Heart right ventricle (tissue), 16 donors: ENCODE results near the gene CC2D2A. TPM values are rescaled to one million over a fixed set of nuclear protein-coding genes. Genes with fewer than 3 reads are reported as not detected.
"Not testable (repeated sequence)": the region's sequence is repeated elsewhere in the genome, so short reads cannot be mapped to it uniquely, and the experiment has no call there.

ENCODE experiments used
- ATAC-seq, 8 donors: fragments of 200-7000 bp; cut with Tn5 transposase; one replicate each; pipeline ENCODE4 v1.9.1; 2020; ENCODE audit warnings: mild to moderate bottlenecking in 8 of 8, moderate library complexity in 8 of 8, moderate number of reproducible peaks in 1 of 8
- DNase-seq, 2 donors: peaks; one replicate each; pipeline ENCODE4 v3.0.0-alpha.2; 2020
- H3K27ac ChIP-seq, 10 donors: fragments of 200-600 bp; sonication (generic) in 2 of 10; one replicate each; pipeline versions ENCODE4 v1.5.0 to v1.8.0; 2020 to 2022; ENCODE audit warnings: mild to moderate bottlenecking in 3 of 10
- H3K27me3 ChIP-seq, 7 donors: fragments of 200-600 bp; one replicate each; pipeline ENCODE4 v1.8.0; 2021 to 2022; ENCODE audit warnings: mild to moderate bottlenecking in 2 of 7
- H3K36me3 ChIP-seq, 9 donors: fragments of 200-600 bp; sonication (generic) in 1 of 9; one replicate each; pipeline versions ENCODE4 v1.5.0 to v1.8.0; 2020 to 2022; ENCODE audit warnings: mild to moderate bottlenecking in 2 of 9
- H3K4me1 ChIP-seq, 9 donors: fragments of 200-600 bp; sonication (generic) in 1 of 9; one replicate each; pipeline versions ENCODE4 v1.5.0 to v1.8.0; 2020 to 2022; ENCODE audit warnings: mild to moderate bottlenecking in 4 of 9
- H3K4me3 ChIP-seq, 10 donors: fragments of 200-600 bp; sonication (generic) in 2 of 10; one replicate each; pipeline versions ENCODE4 v1.5.0 to v1.8.0; 2020 to 2022; ENCODE audit warnings: mild to moderate bottlenecking in 7 of 10, moderate library complexity in 2 of 10
- H3K9me3 ChIP-seq, 11 donors: fragments of 200-600 bp in 10 of 11; sonication (generic) in 2 of 11; one replicate each; pipeline versions ENCODE4 v1.5.0 to v1.8.0; 2013 to 2022; ENCODE audit warnings: mild to moderate bottlenecking in 2 of 11, control low read depth in 1 of 11, moderate library complexity in 1 of 11
- CTCF ChIP-seq, 9 donors: fragments of 200-600 bp; sonication (generic) in 2 of 9; IDR thresholded peaks; one replicate each; pipeline versions ENCODE4 v1.5.0 to v1.8.0; 2021 to 2022; ENCODE audit warnings: antibody characterized with exemption in 9 of 9, mild to moderate bottlenecking in 5 of 9, moderate library complexity in 1 of 9
- WGBS, 2 donors: extraction: QIAGEN DNeasy Blood & Tissue Kit; methylation state at CpG; one replicate each; pipeline ENCODE4 v1.1.7; 2013; ENCODE audit warnings: inconsistent platforms in 1 of 2; 5-methylcytosine and 5-hydroxymethylcytosine counted together
- intact Hi-C, 10 donors: fragments of 100-400 bp; cut with DNase I; formaldehyde crosslinking; loops; one replicate each; pipeline versions ENCODE4 v1.11.1 to v1.14.2; 2022
- polyA plus RNA-seq, 2 donors: library from polyadenylated mRNA; stranded (reverse); fragments of 200-250 nt; gene quantifications; one replicate each; pipeline ENCODE4 v1.2.3, GENCODE V29; 2013
- total RNA-seq, 10 donors: library from RNA; stranded (reverse); fragmentation: NEBNext Ultra II Directional in 3 of 10; extraction: Animal tissue kit (Norgen Biotek cat#: 25700) in 3 of 10; gene quantifications; one replicate each; pipeline versions ENCODE4 v1.2.1 to v1.2.4, GENCODE V29; 2021 to 2023
- donor health status: Arrhythmogenic right ventricular cardiomyopathy.
- donor health status: ischemic (EF 13 %, LVEDD 7.1; RV severe dilation, severe dysfunction).
- donor health status: healthy with polysubstance abuse.
- donor health status: DM: no; HTN: yes; CAD: no.
- donor health status: DM: no; HTN: no; CAD: no.
- donor health status: ischemic (EF 25% LVEDD 6.9; RV normal size, moderate dysfunction).
- donor health status: ischemic (EF 25% LVEDD 5.7; RV mildly dilated, moderate dysfunction).
- donor health status: healthy.
- donor health status: DM: yes; HTN: yes; CAD: no.
- donor health status: Ischemic cardiomyopathy.
- donor health status: ischemic (EF 35%, LVEDD 5.7; RV mildly dilated, moderate dysfunction).
- donor health status: nonischemic (EF 11% LVEDD 7.7; RV severe dilation, severe dysfunction).
- donor health status: DM: yes; HTN: yes; CAD: no.
- donor health status: PGD.
- donor health status: ischemic (EF 29% LVEDD 5.4; RV normal size, mild dysfunction).
- donor health status: nonischemic (EF 23%, LVEDD 6.1; RV moderate dilation, normal function).

CC2D2A gene
- total and polyA plus RNA-seq, 12 donors: 3.2 to 10.8 (median 7.6) TPM

GRCh38 chr4:15601862-15602261, 132.2 kb downstream of the CC2D2A start:
- 98 to 100% methylated on average over 2 of the region's 2 CpGs for WGBS, 2 donors
- TF ChIP-seq CTCF (IDR thresholded peaks at IDR 0.05): no peak
- Histone ChIP-seq H3K27ac (no peak overlapping the region), H3K4me1 (peaks cover 0 to 10% (median 0%) of the 10 kb centered on the region in 9 donors), H3K4me3 (no peak overlapping the region), H3K36me3 (peaks cover 0 to 89% (median 33%) of the 10 kb centered on the region in 9 donors), H3K9me3 (peaks cover 0 to 10% (median 0%) of the 10 kb centered on the region in 11 donors), H3K27me3 (no peaks in the 10 kb centered on the region)
- no peak for ATAC-seq
- intact Hi-C loops: no loop called here
- DNase-seq: no peak

- H3K4me1 ChIP-seq: peaks cover 0 to 10% (median 3%) of the 10 kb centered on the region in 9 donors
- no peak for DNase-seq
- no peak for ATAC-seq
- intact Hi-C loops: no loop called here
- H3K27me3 ChIP-seq: no peaks in the 10 kb centered on the region
- no peak overlapping the region for H3K27ac ChIP-seq
- H3K9me3 ChIP-seq: peaks cover 0 to 10% (median 0%) of the 10 kb centered on the region in 11 donors
- TF ChIP-seq CTCF (IDR thresholded peaks at IDR 0.05): no peak
- WGBS, 2 donors: 96% methylated on average over 5 of the region's 5 CpGs
- no peak overlapping the region for H3K4me3 ChIP-seq
- H3K36me3 ChIP-seq: peaks cover 0 to 68% (median 22%) of the 10 kb centered on the region in 9 donors
Measured at GRCh38 chr4:15605537-15605936, 135.9 kb downstream of the CC2D2A start.

DNA sequence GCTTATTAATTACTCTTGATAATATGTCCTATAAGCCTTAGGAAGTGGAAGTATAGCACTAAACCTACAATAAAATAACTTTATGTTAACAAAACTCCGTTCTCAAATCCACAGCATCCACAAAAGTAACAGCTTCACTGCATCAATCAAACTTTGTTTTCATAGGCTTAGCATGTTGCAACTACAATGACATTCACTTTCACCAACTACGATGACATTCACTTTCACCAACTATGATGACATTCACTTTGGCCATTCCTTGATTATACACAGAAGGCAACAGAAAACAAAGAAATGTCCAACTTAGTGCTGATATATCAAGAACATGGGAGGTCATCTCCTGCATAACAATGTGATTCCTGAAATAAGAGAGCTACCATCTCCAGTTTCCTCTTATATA, 141.2 kb downstream of the CC2D2A start:
- WGBS, 2 donors: 84 to 86% methylated on average over 2 of the region's 2 CpGs
- Histone ChIP-seq H3K4me3 (no peak overlapping the region), H3K9me3 (peaks cover 0 to 13% (median 0%) of the 10 kb centered on the region in 11 donors), H3K36me3 (peaks cover 0 to 58% (median 4%) of the 10 kb centered on the region in 9 donors), H3K27ac (no peak overlapping the region), H3K27me3 (no peaks in the 10 kb centered on the region), H3K4me1 (peaks cover 0 to 10% (median 6%) of the 10 kb centered on the region in 9 donors)
- ATAC-seq (no peak), DNase-seq (no peak)
- TF ChIP-seq CTCF (IDR thresholded peaks at IDR 0.05): no peak
- intact Hi-C loops: no loop called here

- no peak for TF ChIP-seq CTCF (IDR thresholded peaks at IDR 0.05)
- H3K4me3 ChIP-seq: no peak overlapping the region
- no peak overlapping the region for H3K27ac ChIP-seq
- H3K36me3 ChIP-seq: peaks cover 0 to 60% (median 4%) of the 10 kb centered on the region in 9 donors
- peaks cover 0 to 10% (median 6%) of the 10 kb centered on the region in 9 donors for H3K4me1 ChIP-seq
- DNase-seq (no peak), ATAC-seq (no peak)
- WGBS, 2 donors: 96 to 97% methylated on average over 2 of the region's 2 CpGs
- H3K27me3 ChIP-seq: no peaks in the 10 kb centered on the region
- intact Hi-C loops: no loop called here
- H3K9me3 ChIP-seq: peaks cover 0 to 13% (median 0%) of the 10 kb centered on the region in 11 donors
Measured at GRCh38 chr4:15612136-15612535, 142.5 kb downstream of the CC2D2A start.

- DNase-seq, H3K27me3 ChIP-seq, H3K4me3 ChIP-seq, intact Hi-C loops, H3K27ac ChIP-seq, ATAC-seq, H3K4me1 ChIP-seq: not testable (repeated sequence)
- H3K36me3 ChIP-seq: peaks cover 0 to 68% (median 11%) of the 10 kb centered on the region in 9 donors
- H3K9me3 ChIP-seq: peaks cover 0 to 33% (median 10%) of the 10 kb centered on the region in 11 donors
- WGBS, 2 donors: 95 to 96% methylated on average over 18 to 22 of the region's 24 CpGs
Measured at GRCh38 chr4:15614891-15615290, 145.2 kb downstream of the CC2D2A start.

DNA sequence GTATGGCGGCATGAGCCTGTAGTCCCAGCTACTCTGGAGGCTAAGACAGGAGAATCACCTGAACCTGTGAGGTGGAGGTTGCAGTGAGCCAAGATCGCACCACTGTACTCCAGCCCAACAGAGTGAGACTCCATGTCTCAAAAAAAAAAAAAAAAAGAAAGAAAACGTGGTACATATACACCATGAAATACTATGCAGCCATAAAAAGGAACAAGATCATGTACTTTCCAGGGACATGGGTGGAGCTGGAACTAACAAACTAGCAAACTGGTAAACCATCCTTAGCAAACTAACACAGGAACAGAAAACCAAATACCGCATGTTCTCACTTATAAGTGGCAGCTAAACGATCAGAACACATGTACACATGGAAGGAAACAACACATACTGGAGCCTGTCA, 147.7 kb downstream of the CC2D2A start:
- Histone ChIP-seq H3K9me3 (peaks cover 0 to 46% (median 18%) of the 10 kb centered on the region in 11 donors), H3K36me3 (peaks cover 0 to 64% (median 20%) of the 10 kb centered on the region in 9 donors)
- H3K27me3 ChIP-seq, H3K4me1 ChIP-seq, DNase-seq, ATAC-seq, H3K4me3 ChIP-seq, intact Hi-C loops, H3K27ac ChIP-seq: not testable (repeated sequence)
- WGBS, 2 donors: 98% methylated on average over 5 of the region's 5 CpGs
